Hepatocyte (in vitro differentiated cells): ENCODE results near the gene CACNA1C.

Source experiments
- CTCF ChIP-seq: fragments of 200-600 bp; sonication (generic); IDR thresholded peaks from 2 replicates; pipeline ENCODE4 v1.5.1; 2016; ENCODE audit warnings: antibody characterized with exemption, mild to moderate bottlenecking; ENCODE audit not compliant: poor library complexity
- EZH2 ChIP-seq: fragments of 200-600 bp; sonication (generic); IDR thresholded peaks from 2 replicates; pipeline ENCODE4 v1.6.1; 2016; ENCODE audit warnings: antibody characterized with exemption, mild to moderate bottlenecking, borderline replicate concordance

GRCh38 chr12:2719392-2719791, 666.6 kb downstream of the CACNA1C start:
- TF ChIP-seq CTCF (no peak), EZH2 (no peak)
